Choroid plexus epithelial cell (primary cell): ENCODE results near the gene PTPN12.
"Not testable (repeated sequence)": the region's sequence is repeated elsewhere in the genome, so short reads cannot be mapped to it uniquely, and the experiment has no call there.

Source experiments
- DNase-seq: peaks from one replicate; pipeline ENCODE4 v3.0.0-alpha.2; 2010; ENCODE audit warnings: low read depth
- H3K4me3 ChIP-seq: 2 replicates; pipeline ENCODE4 v1.5.1; 2011; ENCODE audit warnings: low read depth, mild to moderate bottlenecking, control low read depth, low read length, moderate library complexity
- CTCF ChIP-seq: conservative IDR thresholded peaks from 2 replicates; pipeline ENCODE4 v1.5.1; 2011; ENCODE audit warnings: low read depth, mild to moderate bottlenecking, control low read depth, inconsistent platforms, low read length, moderate library complexity

PTPN12 gene

DNA sequence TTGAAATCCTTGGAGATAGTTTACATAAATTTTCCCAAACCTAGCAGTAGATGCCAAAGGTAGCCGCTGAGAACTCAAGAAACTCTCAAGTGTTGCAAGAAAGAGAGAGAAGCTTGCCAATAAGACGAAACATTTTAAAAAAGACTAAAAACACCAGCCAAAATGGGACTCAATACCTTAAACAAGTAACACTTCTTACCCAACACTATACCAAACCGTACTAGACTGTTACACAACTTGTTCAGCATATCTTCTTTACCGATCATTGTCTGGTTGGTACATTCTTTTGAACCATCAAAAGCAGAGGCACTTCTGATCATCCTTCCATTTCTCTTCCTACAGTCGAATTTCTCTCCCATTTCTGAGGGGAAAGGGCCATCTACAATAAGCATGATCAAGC, 4.8 kb upstream of the PTPN12 start:
- H3K4me3 ChIP-seq = no peak overlapping the region
- TF ChIP-seq CTCF = no peak

GRCh38 chr7:77532732-77533131, 4.4 kb upstream of the PTPN12 start:
- DNase-seq = not testable (repeated sequence)

More for the DNA sequence above, 4.8 kb upstream of the PTPN12 start:
- DNase-seq = no peak

DNA sequence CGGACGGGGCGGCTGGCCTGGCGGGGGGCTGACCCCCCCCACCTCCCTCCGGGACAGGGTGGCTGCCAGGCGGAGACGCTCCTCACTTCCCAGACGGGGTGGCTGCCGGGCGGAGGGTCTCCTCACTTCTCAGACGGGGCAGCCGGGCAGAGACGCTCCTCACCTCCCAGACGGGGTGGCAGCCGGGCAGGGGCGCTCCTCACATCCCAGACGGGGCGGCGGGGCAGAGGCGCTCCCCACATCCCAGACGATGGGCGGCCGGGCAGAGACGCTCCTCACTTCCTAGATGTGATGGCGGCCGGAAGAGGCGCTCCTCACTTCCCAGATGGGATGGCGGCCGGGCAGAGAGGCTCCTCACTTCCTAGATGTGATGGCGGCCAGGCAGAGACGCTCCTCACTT, 3.0 kb upstream of the PTPN12 start:
- not testable (repeated sequence) for H3K4me3 ChIP-seq, DNase-seq

More at GRCh38 chr7:77532732-77533131, 4.4 kb upstream of the PTPN12 start:
- not testable (repeated sequence) for H3K4me3 ChIP-seq

DNA sequence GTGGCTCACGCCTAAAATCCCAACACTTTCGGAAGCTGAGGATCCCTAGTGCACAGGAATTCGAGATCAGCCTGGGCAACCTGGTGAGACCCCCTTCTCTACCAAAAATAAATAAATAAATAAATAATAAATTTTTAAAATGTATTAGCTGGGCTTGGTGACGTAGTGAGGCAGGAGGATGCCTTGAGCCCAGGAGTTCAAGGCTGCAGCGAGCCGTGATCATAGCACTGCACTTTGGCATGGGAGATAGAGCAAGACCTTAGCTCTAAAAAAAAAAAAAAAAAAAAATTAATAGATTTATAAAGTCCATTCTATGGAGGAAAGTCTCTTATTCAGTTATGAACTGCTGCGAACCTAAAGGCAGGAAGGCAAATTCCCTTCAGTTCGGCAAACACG, 1.1 kb upstream of the PTPN12 start:
- TF ChIP-seq CTCF = no peak
- DNase-seq = no peak
- peak overlapping the region; percentile 76 for H3K4me3 ChIP-seq

GRCh38 chr7:77536413-77537135, 521 bp upstream of the PTPN12 start:
- TF ChIP-seq CTCF = no peak
- H3K4me3 ChIP-seq = peak overlapping the region; percentile 92
- peak; percentile 97 for DNase-seq

DNA sequence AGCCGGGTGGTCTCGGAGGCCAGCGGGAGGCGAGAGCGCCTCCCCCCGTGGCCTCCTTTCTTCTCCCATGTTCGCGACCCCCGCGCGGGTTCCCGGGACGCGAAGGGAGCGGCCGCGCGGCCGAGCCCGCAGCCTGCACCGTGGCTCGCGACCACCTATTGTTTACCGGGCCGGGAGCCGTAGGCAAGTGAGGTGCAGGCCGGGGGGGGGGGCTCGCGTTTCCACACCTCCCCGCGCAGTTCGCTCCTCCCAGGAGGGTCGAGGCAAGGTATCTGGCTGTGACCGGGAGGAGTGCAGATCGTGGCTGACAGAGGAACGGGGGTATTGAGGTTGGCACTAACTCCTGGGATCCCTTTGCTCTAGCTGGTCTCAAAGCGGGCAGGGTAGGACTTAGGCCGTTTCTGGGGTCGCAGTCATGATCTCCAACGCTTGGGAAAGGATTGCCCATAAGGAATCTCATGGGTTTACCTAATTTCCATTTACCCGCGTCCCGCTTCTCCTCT, 734 bp downstream of the PTPN12 start:
- peak; percentile 35 for DNase-seq
- TF ChIP-seq CTCF = no peak

DNA sequence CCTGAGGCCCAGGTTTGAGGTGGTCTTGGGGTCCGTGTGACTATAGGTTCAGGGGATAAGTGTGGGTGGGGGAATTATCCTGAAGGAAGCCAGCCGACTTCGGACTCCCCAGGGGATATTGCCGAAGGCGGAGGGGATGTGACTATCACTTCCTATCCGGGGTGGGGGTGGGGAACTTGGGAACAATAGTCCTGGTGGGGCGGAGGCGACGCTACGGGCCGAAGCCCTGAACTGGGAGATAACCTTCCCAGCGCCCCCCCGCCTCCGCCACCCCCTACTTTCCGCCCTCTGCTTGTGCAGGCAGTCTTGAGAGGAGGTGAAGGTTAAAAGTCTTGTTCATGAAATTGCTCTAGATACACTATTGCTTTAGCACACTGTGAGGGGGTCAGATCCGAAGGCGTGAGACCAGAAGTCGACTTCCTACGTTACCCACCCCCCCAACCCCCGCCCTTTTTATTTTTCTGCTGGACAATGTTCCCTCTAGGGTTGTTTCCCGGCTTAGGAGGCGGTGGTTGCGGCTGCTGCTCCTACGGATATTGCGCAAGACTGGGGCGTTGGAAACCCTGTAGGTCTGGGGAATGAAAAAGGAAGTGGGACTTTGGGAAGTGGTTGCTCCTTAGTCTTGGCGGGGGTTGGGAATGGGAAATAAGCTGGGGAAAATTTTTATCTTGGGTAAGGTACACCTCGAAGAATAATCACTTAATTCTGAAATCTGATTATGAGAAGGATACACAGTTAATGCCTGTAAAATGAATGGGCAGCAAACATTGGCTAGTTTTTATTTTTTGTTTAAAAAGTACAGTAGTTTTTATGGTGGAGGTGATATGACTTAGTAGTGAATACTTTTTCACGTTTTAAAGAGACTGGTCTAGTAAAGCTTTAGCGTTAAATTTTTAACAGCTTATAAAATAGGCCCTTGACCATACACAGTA, 1.5 kb downstream of the PTPN12 start:
- H3K4me3 ChIP-seq = peak overlapping the region; percentile 92
- no peak for TF ChIP-seq CTCF
- peak; percentile 85 for DNase-seq

More for the DNA sequence above, 734 bp downstream of the PTPN12 start:
- H3K4me3 ChIP-seq = peak overlapping the region; percentile 92
